CD4-positive, alpha-beta T cell (primary cell): ENCODE results near the gene OR2T34. TPM values are rescaled to one million over a fixed set of nuclear protein-coding genes. Genes with fewer than 3 reads are reported as not detected.

Source experiments
- ATAC-seq: fragments of 200-7000 bp; cut with Tn5 transposase; one replicate; pipeline ENCODE4 v1.10.0; 2022; ENCODE audit warnings: mild to moderate bottlenecking; ENCODE audit not compliant: poor library complexity
- CTCF ChIA-PET: fragments of 350-600 bp; sonication (Branson Sonifier 250); formaldehyde crosslinking; loops from one replicate; lab custom pipeline; 2021; ENCODE audit warnings: antibody characterized with exemption, inconsistent platforms; lab: Charles Lee
- POLR2A ChIA-PET: fragments of 350-600 bp; sonication (Branson Sonifier 250); formaldehyde crosslinking; loops from one replicate; lab custom pipeline; 2021; ENCODE audit warnings: antibody characterized with exemption, inconsistent platforms; lab: Charles Lee
- DNase-seq, 14 experiments: peaks; one replicate each; pipeline ENCODE4 v3.0.0-alpha.2; 2013 to 2020; ENCODE audit warnings: mixed read lengths in 2 of 14
- H3K27ac ChIP-seq, 2 donors: one replicate each; pipeline versions ENCODE4 v1.5.1 to v1.7.0; 2013; ENCODE audit warnings: low read length in 2 of 2, low read depth in 1 of 2, mild to moderate bottlenecking in 1 of 2
- H3K27me3 ChIP-seq, 2 experiments: 1 replicate in 1 of 2; 2 replicates in 1 of 2; pipeline versions ENCODE4 v1.6.1 to v1.7.0; 2013; ENCODE audit warnings: low read length in 2 of 2, control low read depth in 1 of 2, mild to moderate bottlenecking in 1 of 2, moderate library complexity in 1 of 2; ENCODE audit not compliant: insufficient read depth in 2 of 2, control insufficient read depth in 1 of 2
- H3K36me3 ChIP-seq: one replicate; pipeline ENCODE4 v1.6.1; 2013; ENCODE audit warnings: low read length, control low read depth; ENCODE audit not compliant: insufficient read depth
- H3K4me1 ChIP-seq: one replicate; pipeline ENCODE4 v1.6.1; 2013; ENCODE audit warnings: low read length, control low read depth; ENCODE audit not compliant: insufficient read depth
- H3K4me3 ChIP-seq: one replicate; pipeline ENCODE4 v1.5.1; 2013; ENCODE audit warnings: mild to moderate bottlenecking, low read length, moderate library complexity
- H3K9me3 ChIP-seq, 2 experiments: 1 replicate in 1 of 2; 2 replicates in 1 of 2; pipeline versions ENCODE4 v1.6.1 to v1.7.0; 2013; ENCODE audit warnings: low read length in 2 of 2, mild to moderate bottlenecking in 2 of 2, control low read depth in 1 of 2, moderate library complexity in 1 of 2; ENCODE audit not compliant: control insufficient read depth in 1 of 2, insufficient read depth in 1 of 2
- H3K27ac Mint-ChIP-seq: one replicate; pipeline ENCODE4 v1.8.0; 2020; ENCODE audit warnings: mixed read lengths
- H3K27me3 Mint-ChIP-seq: one replicate; pipeline ENCODE4 v1.8.0; 2021; ENCODE audit warnings: mixed read lengths
- H3K36me3 Mint-ChIP-seq: one replicate; pipeline ENCODE4 v1.8.0; 2021; ENCODE audit warnings: low read depth, mixed read lengths
- H3K4me1 Mint-ChIP-seq: one replicate; pipeline ENCODE4 v1.8.0; 2021; ENCODE audit warnings: low read depth, mixed read lengths
- H3K4me3 Mint-ChIP-seq: one replicate; pipeline ENCODE4 v1.8.0; 2020; ENCODE audit warnings: mild to moderate bottlenecking, mixed read lengths
- H3K9me3 Mint-ChIP-seq: one replicate; pipeline ENCODE4 v1.8.0; 2020; ENCODE audit warnings: mixed read lengths
- CTCF ChIP-seq: fragments of 200-600 bp; IDR thresholded peaks from one replicate; pipeline ENCODE4 v1.8.0; 2022; ENCODE audit warnings: antibody characterized with exemption, mild to moderate bottlenecking
- intact Hi-C, 2 experiments: fragments of 100-400 bp; cut with DNase I in 1 of 2; cut with micrococcal nuclease in 1 of 2; formaldehyde crosslinking; loops; one replicate each; pipeline versions ENCODE4 v1.15.1 to v1.9.0; 2023 to 2025; cut with DNase I, micrococcal nuclease
- total RNA-seq, 174 experiments: library from RNA in 2 of 174; stranded (reverse) in 2 of 174; gene quantifications; one replicate each; pipeline ENCODE4 v1.2.3 and lab custom pipeline; 2021 to 2026

OR2T34 gene
- total RNA-seq, 2 experiments from 2014 or later = not detected

- ATAC-seq = no peak
- Histone ChIP-seq H3K27me3 (no peaks in the 10 kb centered on the region), H3K4me1 (no peaks in the 10 kb centered on the region), H3K27ac (no peak overlapping the region), H3K9me3 (no peaks in the 10 kb centered on the region), H3K4me3 (no peak overlapping the region), H3K36me3 (no peaks in the 10 kb centered on the region)
- no peak overlapping the region for H3K4me3 Mint-ChIP-seq
- no peaks in the 10 kb centered on the region for H3K4me1 Mint-ChIP-seq
- intact Hi-C loops = no loop called here
- no peak overlapping the region for H3K27ac Mint-ChIP-seq
- peak in 2 of 14 experiments; percentile 4 to 19 for DNase-seq
- POLR2A ChIA-PET = no interaction called here
- H3K27me3 Mint-ChIP-seq = no peaks in the 10 kb centered on the region
- no peaks in the 10 kb centered on the region for H3K36me3 Mint-ChIP-seq
- CTCF ChIA-PET = no interaction called here
- no peaks in the 10 kb centered on the region for H3K9me3 Mint-ChIP-seq
- TF ChIP-seq CTCF = no peak
These were observed 37.4 kb upstream of the OR2T34 start for GRCh38 chr1:248611883-248612414.

DNA sequence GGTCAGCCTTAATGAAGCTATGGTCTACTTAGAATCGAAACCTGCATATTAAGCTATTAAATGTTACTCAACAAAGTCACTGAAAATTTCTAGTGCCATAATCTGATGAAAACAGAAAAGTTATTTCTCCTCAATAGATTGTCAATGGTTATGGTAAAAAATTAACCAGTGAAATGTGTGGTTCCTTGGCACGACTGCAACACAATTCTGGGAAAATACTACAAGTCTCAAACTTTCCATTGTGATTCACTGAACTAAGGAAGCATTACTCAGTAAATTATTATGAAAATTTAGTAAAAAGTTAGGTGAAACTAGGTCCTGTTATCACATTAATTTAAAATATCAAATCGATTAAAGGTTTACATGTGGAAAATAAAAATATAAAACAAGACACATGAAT is 35.7 kb upstream of the OR2T34 start:
- DNase-seq (no peak), ATAC-seq (no peak)
- H3K36me3 Mint-ChIP-seq = no peaks in the 10 kb centered on the region
- ChIA-PET CTCF (no interaction called here), POLR2A (no interaction called here)
- no peaks in the 10 kb centered on the region for H3K9me3 ChIP-seq
- H3K27me3 ChIP-seq = no peaks in the 10 kb centered on the region
- H3K27me3 Mint-ChIP-seq = no peaks in the 10 kb centered on the region
- no peak overlapping the region for H3K27ac Mint-ChIP-seq
- no peaks in the 10 kb centered on the region for H3K4me1 Mint-ChIP-seq
- no peaks in the 10 kb centered on the region for H3K9me3 Mint-ChIP-seq
- no peak for TF ChIP-seq CTCF
- H3K36me3 ChIP-seq = no peaks in the 10 kb centered on the region
- H3K4me3 Mint-ChIP-seq = no peak overlapping the region
- no peak overlapping the region for H3K27ac ChIP-seq
- no peaks in the 10 kb centered on the region for H3K4me1 ChIP-seq
- intact Hi-C loops = no loop called here
- no peak overlapping the region for H3K4me3 ChIP-seq

DNA sequence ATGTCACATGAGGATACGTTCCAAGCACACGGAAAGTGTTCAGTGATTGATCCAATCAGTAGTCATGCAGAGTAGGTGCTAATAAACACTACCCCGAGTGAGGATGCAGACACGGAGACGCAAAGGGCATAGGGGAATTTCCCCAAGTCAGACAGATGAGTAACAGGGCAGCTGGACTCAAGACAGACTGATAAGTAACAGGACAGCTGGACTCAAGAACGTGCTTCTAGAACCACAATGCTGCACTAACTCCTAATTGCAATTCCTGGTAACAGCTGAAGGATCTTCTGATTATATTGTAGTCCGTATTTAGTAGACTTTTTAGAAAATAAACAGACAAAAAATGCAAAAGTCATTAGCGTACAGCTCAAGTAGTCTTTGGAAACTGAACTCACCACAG is 24.8 kb upstream of the OR2T34 start:
- Mint-ChIP-seq H3K27me3 (peaks cover 7% of the 10 kb centered on the region), H3K4me1 (no peaks in the 10 kb centered on the region), H3K27ac (no peak overlapping the region), H3K9me3 (no peaks in the 10 kb centered on the region), H3K4me3 (no peak overlapping the region), H3K36me3 (no peaks in the 10 kb centered on the region)
- Histone ChIP-seq H3K27ac (no peak overlapping the region), H3K36me3 (no peaks in the 10 kb centered on the region), H3K4me1 (no peaks in the 10 kb centered on the region), H3K4me3 (no peak overlapping the region), H3K9me3 (no peaks in the 10 kb centered on the region), H3K27me3 (no peaks in the 10 kb centered on the region)
- no peak for TF ChIP-seq CTCF
- no peak for ATAC-seq
- CTCF ChIA-PET = no interaction called here
- POLR2A ChIA-PET = no interaction called here
- intact Hi-C loops = loop anchor here in 1 of 2 experiments (10.0 kb wide), 1 partner anchor 75 kb away; no protein-coding TSS in a partner anchor
- DNase-seq = no peak
